ENCODE results near the gene CKAP5.

CKAP5 gene

DNA sequence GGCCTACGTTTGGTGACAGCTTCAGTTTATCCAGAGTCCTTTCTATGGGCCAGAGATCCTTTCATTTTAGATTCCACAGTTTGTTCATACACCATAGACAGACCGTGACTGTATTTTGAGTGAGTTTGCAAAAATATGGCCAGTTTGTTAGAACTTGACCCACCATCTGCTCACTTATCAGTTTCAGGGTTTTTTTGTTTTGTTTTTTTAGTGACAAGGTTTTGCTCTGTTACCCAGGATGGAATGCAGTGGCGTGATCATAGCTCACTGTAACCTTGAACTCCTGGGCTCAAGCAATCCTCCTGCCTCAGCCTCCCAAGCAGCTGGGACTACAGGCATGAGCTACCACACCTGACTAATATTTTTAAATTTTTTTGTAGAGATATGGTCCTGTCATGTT, 9.1 kb upstream of the CKAP5 start:
- Histone ChIP-seq H3K79me2 (ENCODE audit: insufficient read depth, low read length) (no peaks in the 10 kb centered on the region), H3K36me3 (ENCODE audit: insufficient read depth, low read length) (no peaks in the 10 kb centered on the region), H3K4me3 (ENCODE audit: low read length, poor library complexity, severe bottlenecking) (no peak overlapping the region), H3K4me1 (ENCODE audit: insufficient read depth, low read length, poor library complexity, severe bottlenecking) (peaks cover 33% of the 10 kb centered on the region), H2AFZ (ENCODE audit: low read length) (no peak overlapping the region), H3K27me3 (ENCODE audit: insufficient read depth, low read length, poor library complexity, severe bottlenecking) (no peaks in the 10 kb centered on the region), H4K20me1 (ENCODE audit: insufficient read depth, low read length, poor library complexity, severe bottlenecking) (no peaks in the 10 kb centered on the region), H3K9me3 (ENCODE audit: insufficient read depth, low read depth, low read length) (no peaks in the 10 kb centered on the region), H3K4me2 (ENCODE audit: low read depth, low read length, poor library complexity, severe bottlenecking) (no peak overlapping the region), H3K9me2 (replicated peaks; ENCODE audit: low read depth, low read length) (no peaks in the 10 kb centered on the region), H3F3A (ENCODE audit: low read depth) (peaks cover 4% of the 10 kb centered on the region; the same call in 1 of the 2 replicates), H3K9ac (ENCODE audit: low read depth, low read length, poor library complexity, severe bottlenecking) (peak overlapping the region; percentile 16)
- TF ChIP-seq EZH2phosphoT487 (IDR thresholded peaks at IDR 0.05; ENCODE audit: borderline replicate concordance): no peak
- TF ChIP-seq, protein P1, sequence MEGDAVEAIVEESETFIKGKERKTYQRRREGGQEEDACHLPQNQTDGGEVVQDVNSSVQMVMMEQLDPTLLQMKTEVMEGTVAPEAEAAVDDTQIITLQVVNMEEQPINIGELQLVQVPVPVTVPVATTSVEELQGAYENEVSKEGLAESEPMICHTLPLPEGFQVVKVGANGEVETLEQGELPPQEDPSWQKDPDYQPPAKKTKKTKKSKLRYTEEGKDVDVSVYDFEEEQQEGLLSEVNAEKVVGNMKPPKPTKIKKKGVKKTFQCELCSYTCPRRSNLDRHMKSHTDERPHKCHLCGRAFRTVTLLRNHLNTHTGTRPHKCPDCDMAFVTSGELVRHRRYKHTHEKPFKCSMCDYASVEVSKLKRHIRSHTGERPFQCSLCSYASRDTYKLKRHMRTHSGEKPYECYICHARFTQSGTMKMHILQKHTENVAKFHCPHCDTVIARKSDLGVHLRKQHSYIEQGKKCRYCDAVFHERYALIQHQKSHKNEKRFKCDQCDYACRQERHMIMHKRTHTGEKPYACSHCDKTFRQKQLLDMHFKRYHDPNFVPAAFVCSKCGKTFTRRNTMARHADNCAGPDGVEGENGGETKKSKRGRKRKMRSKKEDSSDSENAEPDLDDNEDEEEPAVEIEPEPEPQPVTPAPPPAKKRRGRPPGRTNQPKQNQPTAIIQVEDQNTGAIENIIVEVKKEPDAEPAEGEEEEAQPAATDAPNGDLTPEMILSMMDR (conservative IDR thresholded peaks at IDR 0.05; ENCODE audit: low read length): no peak

DNA sequence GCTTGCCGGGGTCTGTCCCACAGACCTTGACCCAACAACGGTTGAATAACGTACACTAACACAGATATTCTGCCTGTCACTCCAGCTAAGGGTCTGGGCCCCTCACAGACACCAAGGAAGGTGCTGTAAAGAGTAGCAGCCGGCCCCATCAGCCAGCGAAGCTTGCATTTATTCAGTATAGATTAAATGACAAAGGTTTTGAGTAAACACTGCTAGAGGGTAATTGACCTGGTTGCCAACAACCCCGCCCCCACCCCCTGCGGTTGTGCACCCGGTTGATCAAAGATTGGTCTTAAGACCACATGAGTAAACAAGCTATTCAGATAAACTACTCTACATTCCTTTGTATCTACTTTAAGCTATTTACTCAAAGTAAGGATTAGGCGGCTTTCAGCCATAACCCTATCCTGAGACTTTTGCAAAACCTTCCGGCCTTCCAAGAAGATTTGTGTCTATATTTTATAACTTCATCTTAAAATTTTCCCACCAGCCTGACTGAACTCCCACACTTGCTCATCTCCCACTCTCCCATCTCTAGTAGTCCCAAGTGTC, 4.8 kb upstream of the CKAP5 start:
- Histone ChIP-seq H3K4me2 (ENCODE audit: low read depth, low read length, poor library complexity, severe bottlenecking) (no peak overlapping the region), H3K27me3 (ENCODE audit: insufficient read depth, low read length, poor library complexity, severe bottlenecking) (no peaks in the 10 kb centered on the region), H3K4me1 (ENCODE audit: insufficient read depth, low read length, poor library complexity, severe bottlenecking) (peaks cover 40% of the 10 kb centered on the region), H3F3A (ENCODE audit: low read depth) (peaks cover 4% of the 10 kb centered on the region; the same call in 1 of the 2 replicates), H3K4me3 (ENCODE audit: low read length, poor library complexity, severe bottlenecking) (no peak overlapping the region), H3K9me2 (replicated peaks; ENCODE audit: low read depth, low read length) (no peaks in the 10 kb centered on the region), H3K79me2 (ENCODE audit: insufficient read depth, low read length) (peaks cover 8% of the 10 kb centered on the region), H3K36me3 (ENCODE audit: insufficient read depth, low read length) (no peaks in the 10 kb centered on the region), H3K9me3 (ENCODE audit: insufficient read depth, low read depth, low read length) (no peaks in the 10 kb centered on the region), H4K20me1 (ENCODE audit: insufficient read depth, low read length, poor library complexity, severe bottlenecking) (no peaks in the 10 kb centered on the region), H2AFZ (ENCODE audit: low read length) (no peak overlapping the region), H3K9ac (ENCODE audit: low read depth, low read length, poor library complexity, severe bottlenecking) (no peak overlapping the region)
- TF ChIP-seq EZH2phosphoT487 (IDR thresholded peaks at IDR 0.05; ENCODE audit: borderline replicate concordance): no peak
- TF ChIP-seq, protein P1 (conservative IDR thresholded peaks at IDR 0.05; ENCODE audit: low read length): no peak

DNA sequence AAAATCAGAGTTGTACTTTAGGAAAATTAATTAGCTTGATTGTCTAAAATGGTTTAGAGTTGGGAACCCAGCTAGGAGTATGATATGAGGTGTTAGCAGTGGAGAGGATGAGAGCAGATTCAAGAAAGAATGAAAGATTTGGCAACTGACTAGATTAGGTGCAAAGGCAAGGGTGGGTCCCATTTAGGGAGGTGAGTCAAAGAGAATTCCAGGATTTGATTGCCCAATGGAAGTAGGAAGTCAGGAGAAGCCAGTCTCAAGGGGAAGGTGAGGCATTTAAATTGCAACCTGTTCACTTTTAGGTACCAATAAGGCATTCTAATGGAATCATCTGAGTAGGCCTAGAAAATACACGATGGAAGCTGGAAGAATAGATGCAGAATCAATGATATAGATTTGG, 3.6 kb upstream of the CKAP5 start:
- Histone ChIP-seq H2AFZ (ENCODE audit: low read length) (no peak overlapping the region), H3F3A (ENCODE audit: low read depth) (peaks cover 4% of the 10 kb centered on the region; the same call in 1 of the 2 replicates), H3K9me2 (replicated peaks; ENCODE audit: low read depth, low read length) (no peaks in the 10 kb centered on the region), H3K4me1 (ENCODE audit: insufficient read depth, low read length, poor library complexity, severe bottlenecking) (peaks cover 37% of the 10 kb centered on the region), H3K9ac (ENCODE audit: low read depth, low read length, poor library complexity, severe bottlenecking) (no peak overlapping the region), H4K20me1 (ENCODE audit: insufficient read depth, low read length, poor library complexity, severe bottlenecking) (peaks cover 10% of the 10 kb centered on the region), H3K36me3 (ENCODE audit: insufficient read depth, low read length) (no peaks in the 10 kb centered on the region), H3K4me3 (ENCODE audit: low read length, poor library complexity, severe bottlenecking) (no peak overlapping the region), H3K27me3 (ENCODE audit: insufficient read depth, low read length, poor library complexity, severe bottlenecking) (no peaks in the 10 kb centered on the region), H3K9me3 (ENCODE audit: insufficient read depth, low read depth, low read length) (no peaks in the 10 kb centered on the region), H3K4me2 (ENCODE audit: low read depth, low read length, poor library complexity, severe bottlenecking) (no peak overlapping the region), H3K79me2 (ENCODE audit: insufficient read depth, low read length) (peaks cover 21% of the 10 kb centered on the region)
- TF ChIP-seq, protein P1 (conservative IDR thresholded peaks at IDR 0.05; ENCODE audit: low read length): no peak
- TF ChIP-seq EZH2phosphoT487 (IDR thresholded peaks at IDR 0.05; ENCODE audit: borderline replicate concordance): no peak

Measured in Loucy (cell line).